Cardiac fibroblast (primary cell): ENCODE results near the gene KCNK1.

ENCODE experiments used
- DNase-seq, 2 donors: peaks; one replicate each; pipeline versions ENCODE4 v3.0.0 to v3.0.0-alpha.2; 2010; ENCODE audit warnings: low read depth in 2 of 2
- H3K4me3 ChIP-seq, 2 donors: replicated peaks in 1 of 2; 1 replicate in 1 of 2; 2 replicates in 1 of 2; pipeline ENCODE4 v1.5.1; 2011; ENCODE audit warnings: low read depth in 2 of 2, low read length in 2 of 2, mild to moderate bottlenecking in 2 of 2, moderate library complexity in 1 of 2
- TF ChIP-seq, protein P1 (sequence below): IDR thresholded peaks from one replicate; pipeline ENCODE4 v1.5.1; 2011; ENCODE audit warnings: low read depth, mild to moderate bottlenecking, low read length, inconsistent platforms

Gene KCNK1

DNA sequence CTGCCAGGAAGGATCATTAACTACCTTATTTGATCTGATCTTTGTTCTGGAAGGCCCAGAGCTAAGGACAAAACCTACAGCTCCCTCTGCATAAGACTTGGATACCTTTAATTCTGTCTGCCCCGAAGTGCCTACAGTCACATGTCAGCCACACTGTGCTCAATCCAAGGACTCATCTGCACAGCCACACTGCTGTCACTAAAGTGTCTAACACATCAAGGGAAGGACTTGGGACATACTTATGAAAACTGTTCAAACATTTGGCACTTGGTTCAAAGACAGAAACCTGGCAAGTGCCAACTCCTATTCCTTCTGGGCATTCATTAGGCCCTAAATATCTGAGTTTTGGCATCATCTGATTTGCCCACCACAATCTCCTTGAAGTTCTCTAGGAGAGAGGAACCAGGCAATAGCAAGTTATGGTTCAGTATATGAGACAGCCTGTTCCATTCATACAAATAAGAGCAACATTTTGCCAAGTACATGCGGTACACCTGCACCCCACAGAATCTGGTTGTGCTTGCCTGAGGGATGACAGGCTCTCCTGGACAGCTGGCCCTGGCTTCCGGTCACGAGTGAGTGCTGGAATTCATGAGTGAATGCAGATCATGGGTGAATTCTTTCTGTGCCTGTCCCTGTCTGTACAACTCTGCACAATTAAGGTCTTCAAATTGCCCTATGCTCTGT, 105.9 kb downstream of the KCNK1 start:
- TF ChIP-seq, protein P1, sequence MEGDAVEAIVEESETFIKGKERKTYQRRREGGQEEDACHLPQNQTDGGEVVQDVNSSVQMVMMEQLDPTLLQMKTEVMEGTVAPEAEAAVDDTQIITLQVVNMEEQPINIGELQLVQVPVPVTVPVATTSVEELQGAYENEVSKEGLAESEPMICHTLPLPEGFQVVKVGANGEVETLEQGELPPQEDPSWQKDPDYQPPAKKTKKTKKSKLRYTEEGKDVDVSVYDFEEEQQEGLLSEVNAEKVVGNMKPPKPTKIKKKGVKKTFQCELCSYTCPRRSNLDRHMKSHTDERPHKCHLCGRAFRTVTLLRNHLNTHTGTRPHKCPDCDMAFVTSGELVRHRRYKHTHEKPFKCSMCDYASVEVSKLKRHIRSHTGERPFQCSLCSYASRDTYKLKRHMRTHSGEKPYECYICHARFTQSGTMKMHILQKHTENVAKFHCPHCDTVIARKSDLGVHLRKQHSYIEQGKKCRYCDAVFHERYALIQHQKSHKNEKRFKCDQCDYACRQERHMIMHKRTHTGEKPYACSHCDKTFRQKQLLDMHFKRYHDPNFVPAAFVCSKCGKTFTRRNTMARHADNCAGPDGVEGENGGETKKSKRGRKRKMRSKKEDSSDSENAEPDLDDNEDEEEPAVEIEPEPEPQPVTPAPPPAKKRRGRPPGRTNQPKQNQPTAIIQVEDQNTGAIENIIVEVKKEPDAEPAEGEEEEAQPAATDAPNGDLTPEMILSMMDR = no peak
- no peak overlapping the region for H3K4me3 ChIP-seq
- DNase-seq = no peak

DNA sequence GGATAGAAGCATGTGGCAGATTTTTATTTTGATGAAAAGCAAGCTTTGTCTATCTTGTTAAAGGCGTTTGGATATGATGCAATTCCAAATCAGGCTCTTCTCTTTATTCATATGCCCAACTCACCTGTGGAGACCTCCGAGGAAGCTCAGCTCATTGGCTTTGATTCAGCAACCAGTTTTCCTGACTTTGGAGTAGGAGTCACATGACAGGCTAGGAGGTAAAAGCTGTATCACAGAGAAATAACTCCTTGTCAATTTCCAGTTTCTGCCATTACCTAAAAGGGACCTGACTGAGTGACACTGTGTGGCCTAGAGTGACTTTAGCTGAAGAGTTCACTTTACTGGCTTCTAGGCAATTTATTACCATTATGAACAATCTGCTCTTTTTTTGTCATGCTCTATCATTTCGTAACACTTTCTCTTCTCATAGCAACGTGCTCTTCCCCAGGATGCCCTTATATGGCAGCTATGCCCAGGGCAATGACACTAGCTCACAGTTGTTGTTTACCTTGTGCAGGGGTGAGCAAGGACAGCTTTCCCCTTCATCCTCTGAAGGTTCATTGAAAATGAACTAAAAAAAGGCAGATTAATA, 107.2 kb downstream of the KCNK1 start:
- no peak overlapping the region for H3K4me3 ChIP-seq
- DNase-seq = no peak
- TF ChIP-seq, protein P1 = no peak
